ENCODE results near the gene SLC39A12.

The SLC39A12 gene

GRCh38 chr10:17963431-17963830 lies 11.7 kb downstream of the SLC39A12 start:
- TF ChIP-seq CTCF (IDR thresholded peaks at IDR 0.05; ENCODE audit: control insufficient read depth, extremely low read depth, insufficient read depth), result no peak
- no peak overlapping the region for H3K4me3 ChIP-seq (ENCODE audit: low read depth, low read length)
- DNase-seq (ENCODE audit: low read depth), result no peak

DNA sequence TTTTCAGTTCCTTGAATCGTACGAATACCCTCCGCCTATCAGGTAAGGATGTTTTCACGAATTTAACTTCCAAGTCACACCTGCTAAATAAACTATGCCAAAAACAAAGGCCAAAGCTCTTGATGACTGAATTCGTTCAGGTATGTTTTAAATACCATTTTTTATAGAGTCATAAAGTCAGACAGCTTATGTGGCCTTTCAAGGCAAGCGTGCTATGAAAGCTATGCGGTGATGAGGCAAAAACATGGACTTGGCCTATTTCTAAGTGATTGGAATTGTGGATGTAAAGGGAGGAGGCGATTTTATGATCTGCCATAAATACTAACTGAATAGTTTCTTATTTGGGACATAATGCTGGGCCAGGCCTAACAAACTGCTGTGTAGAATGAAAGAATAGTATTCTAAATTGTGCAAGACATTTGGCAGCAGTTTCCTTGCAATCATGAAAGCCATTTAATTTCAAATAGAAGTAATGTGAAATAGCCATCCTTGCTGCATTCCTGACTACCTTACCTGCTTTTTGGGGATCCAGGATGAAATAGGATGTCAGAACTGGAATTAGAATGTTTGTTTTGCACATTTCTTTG lies 14.0 kb downstream of the SLC39A12 start:
- no peak for TF ChIP-seq CTCF (IDR thresholded peaks at IDR 0.05; ENCODE audit: control insufficient read depth, extremely low read depth, insufficient read depth)
- DNase-seq (ENCODE audit: low read depth), result peak; percentile 27
- H3K4me3 ChIP-seq (ENCODE audit: low read depth, low read length), result no peak overlapping the region

DNA sequence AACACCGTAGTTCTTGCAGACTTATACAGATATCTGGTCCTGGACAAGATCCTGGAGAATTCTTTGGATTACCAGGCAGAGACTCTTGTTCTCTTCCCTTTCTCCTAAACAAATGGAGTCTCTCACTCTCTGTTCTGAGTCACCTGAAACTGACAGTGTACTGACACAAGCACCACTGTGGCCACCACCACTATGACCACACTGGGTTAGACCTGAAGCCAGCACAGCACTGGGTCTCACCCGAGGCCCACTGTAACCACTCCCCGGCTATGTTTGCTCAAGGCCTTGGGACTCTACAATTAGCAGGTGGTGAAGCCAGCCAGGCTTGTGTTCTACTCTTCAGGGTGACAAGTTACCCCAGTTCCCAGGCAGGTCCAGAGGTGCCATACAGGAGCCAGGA lies 22.8 kb downstream of the SLC39A12 start:
- DNase-seq (ENCODE audit: low read depth), result no peak

DNA sequence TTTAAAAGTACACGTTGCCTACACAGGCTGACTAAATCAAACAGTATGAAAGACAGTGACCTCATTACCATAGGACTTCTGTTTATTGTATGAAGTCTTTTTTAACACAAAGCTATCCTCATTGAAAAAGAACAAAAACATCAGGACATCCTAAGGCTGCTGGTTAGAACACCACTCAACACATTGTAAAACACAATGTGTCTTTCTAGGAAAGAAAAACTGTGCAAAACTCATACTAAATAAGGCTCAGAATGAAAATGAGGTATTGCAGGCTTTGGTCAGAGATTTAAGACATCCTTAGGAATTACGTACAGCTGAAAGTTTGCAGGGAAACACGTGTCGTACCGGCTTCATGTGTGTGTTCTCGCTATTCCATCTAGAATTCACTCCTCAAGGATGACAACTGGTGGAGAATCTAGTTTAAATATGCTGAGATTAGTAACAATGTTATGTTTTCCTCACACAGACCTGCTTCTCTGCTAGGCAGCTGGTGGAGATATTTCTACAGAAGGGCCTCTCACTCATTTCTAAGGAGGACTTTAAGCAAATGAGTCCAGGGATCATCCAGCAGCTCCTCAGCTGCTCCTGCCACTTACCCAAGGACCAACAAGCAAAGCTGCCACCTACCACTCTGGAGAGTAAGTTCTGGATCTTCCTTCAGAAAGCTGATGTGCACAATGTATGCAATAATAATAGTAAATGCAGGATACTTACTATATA lies 29.3 kb downstream of the SLC39A12 start:
- H3K4me3 ChIP-seq (ENCODE audit: low read depth, low read length), result no peak overlapping the region
- no peak for TF ChIP-seq CTCF (IDR thresholded peaks at IDR 0.05; ENCODE audit: control insufficient read depth, extremely low read depth, insufficient read depth)
- no peak for DNase-seq (ENCODE audit: low read depth)

More for the DNA sequence above, 22.8 kb downstream of the SLC39A12 start:
- no peak overlapping the region for H3K4me3 ChIP-seq (ENCODE audit: low read depth, low read length)
- no peak for TF ChIP-seq CTCF (IDR thresholded peaks at IDR 0.05; ENCODE audit: control insufficient read depth, extremely low read depth, insufficient read depth)

GRCh38 chr10:17981766-17982380 lies 30.2 kb downstream of the SLC39A12 start:
- no peak for TF ChIP-seq CTCF (IDR thresholded peaks at IDR 0.05; ENCODE audit: control insufficient read depth, extremely low read depth, insufficient read depth)
- H3K4me3 ChIP-seq (ENCODE audit: low read depth, low read length), result no peak overlapping the region
- no peak for DNase-seq (ENCODE audit: low read depth)

DNA sequence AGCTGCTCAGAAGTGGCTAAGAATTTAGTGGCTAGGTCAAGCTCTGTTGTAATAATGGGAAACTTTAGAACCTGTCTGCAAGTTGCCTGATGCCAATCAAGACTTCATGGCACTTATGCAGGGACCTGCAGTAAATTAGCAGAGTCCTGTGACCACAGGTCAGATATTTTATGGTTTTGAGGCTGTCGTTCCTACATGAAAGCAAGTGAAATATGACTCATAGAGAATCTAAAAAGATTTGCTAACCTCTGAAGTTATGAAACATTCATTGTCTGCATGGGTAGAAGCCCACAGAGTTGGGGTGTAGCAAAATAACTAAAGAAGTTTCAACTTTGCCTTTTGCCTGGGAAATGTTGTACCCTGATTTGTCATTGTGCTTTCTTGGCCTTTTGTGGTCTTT lies 32.3 kb downstream of the SLC39A12 start:
- no peak for TF ChIP-seq CTCF (IDR thresholded peaks at IDR 0.05; ENCODE audit: control insufficient read depth, extremely low read depth, insufficient read depth)
- DNase-seq (ENCODE audit: low read depth), result no peak
- no peak overlapping the region for H3K4me3 ChIP-seq (ENCODE audit: low read depth, low read length)

All from LNCaP clone FGC (cell line).